Upper lobe of left lung (tissue), 6 donors: ENCODE results near the gene CCDC197. TPM values are rescaled to one million over a fixed set of nuclear protein-coding genes. Genes with fewer than 3 reads are reported as not detected.

ENCODE experiments used
- ATAC-seq, 2 donors: fragments of 200-7000 bp; cut with Tn5 transposase; one replicate each; pipeline ENCODE4 v1.9.1; 2022; ENCODE audit warnings: mild to moderate bottlenecking in 2 of 2, moderate library complexity in 2 of 2; ENCODE audit not compliant: low FRiP score in 2 of 2
- DNase-seq, 2 donors: peaks; one replicate each; pipeline ENCODE4 v3.0.0-alpha.2; 2019 to 2020
- H3K27ac ChIP-seq, 4 donors: fragments of 200-600 bp; sonication (generic); one replicate each; pipeline ENCODE4 v1.5.1; 2016 to 2019
- H3K27me3 ChIP-seq, 4 donors: fragments of 200-600 bp; sonication (generic); one replicate each; pipeline ENCODE4 v1.5.1; 2017 to 2019
- H3K36me3 ChIP-seq, 4 donors: fragments of 200-600 bp; sonication (generic); one replicate each; pipeline ENCODE4 v1.5.1; 2016 to 2019
- H3K4me1 ChIP-seq, 4 donors: fragments of 200-600 bp; sonication (generic); one replicate each; pipeline ENCODE4 v1.5.1; 2018 to 2019
- H3K4me3 ChIP-seq, 4 donors: fragments of 200-600 bp; sonication (generic); one replicate each; pipeline ENCODE4 v1.5.1; 2017 to 2019; ENCODE audit warnings: mild to moderate bottlenecking in 2 of 4, moderate library complexity in 1 of 4
- H3K9me3 ChIP-seq, 4 donors: fragments of 200-600 bp; sonication (generic); one replicate each; pipeline ENCODE4 v1.5.1; 2018 to 2019
- CTCF ChIP-seq, 6 experiments: fragments of 450-650 bp in 4 of 6; fragments of 200-600 bp in 2 of 6; sonication (generic) in 2 of 6; IDR thresholded peaks; one replicate each; pipeline ENCODE4 v1.5.1; 2016 to 2019; ENCODE audit warnings: antibody characterized with exemption in 6 of 6
- EP300 ChIP-seq, 4 donors: sonication (generic); formaldehyde crosslinking; IDR thresholded peaks; one replicate each; pipeline ENCODE4 v1.5.1; 2017; ENCODE audit warnings: antibody characterized with exemption in 4 of 4, control low read depth in 2 of 4
- POLR2A ChIP-seq, 4 donors: fragments of 450-650 bp; IDR thresholded peaks; one replicate each; pipeline ENCODE4 v1.5.1; 2016 to 2017; ENCODE audit warnings: antibody characterized with exemption in 4 of 4, mild to moderate bottlenecking in 2 of 4
- POLR2AphosphoS5 ChIP-seq, 2 donors: sonication (generic); formaldehyde crosslinking; IDR thresholded peaks; one replicate each; pipeline ENCODE4 v1.5.1; 2017; ENCODE audit warnings: antibody characterized with exemption in 2 of 2
- WGBS, 2 donors: methylation state at CpG; one replicate each; pipeline ENCODE4 v1.1.5; 2017 to 2018; 5-methylcytosine and 5-hydroxymethylcytosine counted together
- total RNA-seq, 6 donors: library from RNA; depleted of rRNA in 4 of 6; stranded (reverse); fragments of >200 nt in 4 of 6; gene quantifications; one replicate each; pipeline versions ENCODE4 v1.1.0 to v1.2.1, GENCODE V29; 2016 to 2021
- donor health status: DM: no; HTN: no; CAD: no; lungs with moderate emphysema.
- donor health status: DM: no; HTN: yes; CAD: no; lungs with severe emphysema.

The CCDC197 gene
- total RNA-seq, 6 donors from 2014 or later = not detected

- DNase-seq (peak in 1 of 2 donors; percentile 52), ATAC-seq (peak; percentile 49 to 58)
- Histone ChIP-seq H3K9me3 (no peaks in the 10 kb centered on the region), H3K4me3 (no peak overlapping the region), H3K36me3 (no peaks in the 10 kb centered on the region), H3K27ac (peak overlapping the region; percentile 5 to 54 (median 22)), H3K27me3 (no peaks in the 10 kb centered on the region), H3K4me1 (peaks cover 0 to 30% (median 16%) of the 10 kb centered on the region in 4 donors)
- WGBS, 2 donors = 58 to 66% methylated on average over 11 to 16 of the region's 16 CpGs
- no peak for TF ChIP-seq CTCF (IDR thresholded peaks at IDR 0.05)
- TF ChIP-seq POLR2A (IDR thresholded peaks at IDR 0.05) = no peak
- no peak for TF ChIP-seq EP300 (IDR thresholded peaks at IDR 0.05)
- TF ChIP-seq POLR2AphosphoS5 (IDR thresholded peaks at IDR 0.05) = peak in 1 of 2 donors; percentile 4
These were observed 34.1 kb upstream of the CCDC197 start for GRCh38 chr14:93962701-93963601.

- Histone ChIP-seq H3K27ac (peak overlapping the region in 1 of 4 donors; percentile 4), H3K4me1 (peaks cover 0 to 30% (median 14%) of the 10 kb centered on the region in 4 donors), H3K4me3 (no peak overlapping the region), H3K9me3 (no peaks in the 10 kb centered on the region), H3K27me3 (no peaks in the 10 kb centered on the region), H3K36me3 (no peaks in the 10 kb centered on the region)
- 73 to 81% methylated on average over 4 of the region's 4 CpGs for WGBS, 2 donors
- DNase-seq (no peak), ATAC-seq (no peak)
- no peak for TF ChIP-seq POLR2A (IDR thresholded peaks at IDR 0.05)
- TF ChIP-seq EP300 (IDR thresholded peaks at IDR 0.05) = no peak
- no peak for TF ChIP-seq POLR2AphosphoS5 (IDR thresholded peaks at IDR 0.05)
- TF ChIP-seq CTCF (IDR thresholded peaks at IDR 0.05) = no peak
These were observed 33.4 kb upstream of the CCDC197 start for GRCh38 chr14:93963692-93964091.

GRCh38 chr14:93964281-93964680 lies 32.8 kb upstream of the CCDC197 start:
- Histone ChIP-seq H3K9me3 (no peaks in the 10 kb centered on the region), H3K4me1 (peaks cover 0 to 27% (median 8%) of the 10 kb centered on the region in 4 donors), H3K27ac (peak overlapping the region in 2 of 4 donors; percentile 4 to 22), H3K36me3 (no peaks in the 10 kb centered on the region), H3K4me3 (no peak overlapping the region), H3K27me3 (no peaks in the 10 kb centered on the region)
- no peak for DNase-seq
- TF ChIP-seq CTCF (IDR thresholded peaks at IDR 0.05) = no peak
- TF ChIP-seq EP300 (IDR thresholded peaks at IDR 0.05) = no peak
- TF ChIP-seq POLR2A (IDR thresholded peaks at IDR 0.05) = no peak
- TF ChIP-seq POLR2AphosphoS5 (IDR thresholded peaks at IDR 0.05) = no peak
- no peak for ATAC-seq
- 87 to 92% methylated on average over 6 to 10 of the region's 10 CpGs for WGBS, 2 donors

- WGBS, 2 donors = 93 to 94% methylated on average over 3 of the region's 3 CpGs
- Histone ChIP-seq H3K9me3 (no peaks in the 10 kb centered on the region), H3K27me3 (no peaks in the 10 kb centered on the region), H3K27ac (no peak overlapping the region), H3K4me1 (peaks cover 0 to 21% (median 4%) of the 10 kb centered on the region in 4 donors), H3K4me3 (no peak overlapping the region), H3K36me3 (no peaks in the 10 kb centered on the region)
- no peak for DNase-seq
- no peak for ATAC-seq
- TF ChIP-seq POLR2A (IDR thresholded peaks at IDR 0.05) = no peak
- no peak for TF ChIP-seq EP300 (IDR thresholded peaks at IDR 0.05)
- TF ChIP-seq POLR2AphosphoS5 (IDR thresholded peaks at IDR 0.05) = no peak
- TF ChIP-seq CTCF (IDR thresholded peaks at IDR 0.05) = no peak
These were observed 32.2 kb upstream of the CCDC197 start for GRCh38 chr14:93964820-93965286.
